Measurements from ENCODE around the gene CCDC78. TPM values are rescaled to one million over a fixed set of nuclear protein-coding genes. Genes with fewer than 3 reads are reported as not detected.

Gene CCDC78
- total RNA-seq, 1 experiment from 2014 or later: 22.9 TPM

GRCh38 chr16:721765-722540 lies 4.3 kb downstream of the CCDC78 start (continued):
- no peak for TF ChIP-seq ZBTB33 (IDR thresholded peaks at IDR 0.05; ENCODE audit: extremely low read depth, insufficient replicate concordance, low read length)

GRCh38 chr16:720990-721764 lies 5.1 kb downstream of the CCDC78 start, which contains the start of gene ANTKMT:
Gene ANTKMT, plus strand, starts transcription at chr16:721146. Its CDS starts 129 bp downstream, at chr16:721275.
- H3K9ac ChIP-seq (ENCODE audit: low read length): peak within 1 kb of the TSS; percentile 98
- H2AFZ ChIP-seq (ENCODE audit: low read depth, low read length, poor library complexity, severe bottlenecking): no peak within 1 kb of the TSS
- BruUV-seq (replicated peaks): no TSS peak
- no peaks in the 10 kb centered on the region for H3K27me3 ChIP-seq (ENCODE audit: insufficient read depth, low read length)
- TF ChIP-seq POLR2AphosphoS5 (IDR thresholded peaks at IDR 0.05; ENCODE audit: low read depth, low read length): peak; percentile 81
- TF ChIP-seq TCF7L2 (IDR thresholded peaks at IDR 0.05; ENCODE audit: borderline replicate concordance, extremely low read depth, insufficient read depth, insufficient read length): peak; percentile 32
- peak; percentile 90 for TF ChIP-seq POLR2A (IDR thresholded peaks at IDR 0.05; ENCODE audit: borderline replicate concordance, extremely low read depth, insufficient read depth, insufficient read length)
- TF ChIP-seq REST (IDR thresholded peaks at IDR 0.05; ENCODE audit: low read depth): no peak
- no peak for TF ChIP-seq SIN3A (IDR thresholded peaks at IDR 0.05; ENCODE audit: low read depth)
- TF ChIP-seq EGR1 (IDR thresholded peaks at IDR 0.05; ENCODE audit: low read depth): no peak
- peak; percentile 93 for TF ChIP-seq ZFX (IDR thresholded peaks at IDR 0.05)
- TF ChIP-seq YY1 (IDR thresholded peaks at IDR 0.05; ENCODE audit: extremely low read depth, insufficient replicate concordance, low read depth, low read length): peak; percentile 30
- peak within 1 kb of the TSS; percentile 80 for H3K4me2 ChIP-seq (ENCODE audit: low read length)
- peaks cover 33 to 68% of the 10 kb centered on the region in 2 experiments for H3K4me1 ChIP-seq (ENCODE audit: control insufficient read depth in 1 of 2, insufficient read depth in 2 of 2, low read length in 2 of 2)
- peak within 1 kb of the TSS; percentile 82 to 87 for H3K4me3 ChIP-seq (replicated peaks in 1 of 2; ENCODE audit: low read depth in 1 of 2, low read length in 2 of 2)
- H3K27ac ChIP-seq (ENCODE audit: low read depth, low read length): peak within 1 kb of the TSS; percentile 100
- ChIA-PET CTCF (interaction anchor here (0.7 to 2.6 kb wide), 5 partner anchors 9 to 336 kb away, joined by 3 to 11 read pairs (median 6); partner anchors contain the start of gene MSLN), POLR2A (interaction anchor here (0.6 to 1.4 kb wide), 5 partner anchors 9 to 368 kb away, joined by 3 to 7 read pairs (median 5); partner anchors contain the start of genes CIAO3 and MSLN), RAD21 (ENCODE audit: low non-redundant PET in 1 of 2, low total read pairs in 2 of 2, uncharacterized antibody in 2 of 2, unreplicated experiment in 2 of 2) (interaction anchor here in 1 of 2 experiments (1.0 kb wide), 1 partner anchor 67 kb away, joined by 3 read pairs; the partner anchor contains the start of genes CHTF18 and RPUSD1)
- H3K36me3 ChIP-seq (ENCODE audit: control insufficient read depth in 1 of 2, insufficient read depth in 2 of 2, low read length in 2 of 2): no peaks in the 10 kb centered on the region
- DNase-seq (ENCODE audit: low read depth, low spot score) (no peak), ATAC-seq (peak; percentile 71)
- H4K20me1 ChIP-seq (ENCODE audit: insufficient read depth): peaks cover 3% of the 10 kb centered on the region; the same call in 1 of the 2 replicates
- intact Hi-C loops (cut with micrococcal nuclease): no loop called here
- H3K9me2 ChIP-seq (ENCODE audit: insufficient read depth): no peaks in the 10 kb centered on the region
- no peaks in the 10 kb centered on the region for H3K9me3 ChIP-seq (ENCODE audit: control insufficient read depth in 1 of 2, insufficient read depth in 1 of 2, low read depth in 1 of 2, low read length in 2 of 2)
- H3K79me2 ChIP-seq (ENCODE audit: insufficient read depth, low read length): peaks cover 21% of the 10 kb centered on the region

All from HCT116 (cell line).